AG08395 (cell line): ENCODE results near the gene RAB3IL1.

Experiments used
- DNase-seq: peaks from one replicate; pipeline ENCODE4 v3.0.0; 2012; ENCODE audit warnings: mixed read lengths, low spot score

RAB3IL1 gene

DNA sequence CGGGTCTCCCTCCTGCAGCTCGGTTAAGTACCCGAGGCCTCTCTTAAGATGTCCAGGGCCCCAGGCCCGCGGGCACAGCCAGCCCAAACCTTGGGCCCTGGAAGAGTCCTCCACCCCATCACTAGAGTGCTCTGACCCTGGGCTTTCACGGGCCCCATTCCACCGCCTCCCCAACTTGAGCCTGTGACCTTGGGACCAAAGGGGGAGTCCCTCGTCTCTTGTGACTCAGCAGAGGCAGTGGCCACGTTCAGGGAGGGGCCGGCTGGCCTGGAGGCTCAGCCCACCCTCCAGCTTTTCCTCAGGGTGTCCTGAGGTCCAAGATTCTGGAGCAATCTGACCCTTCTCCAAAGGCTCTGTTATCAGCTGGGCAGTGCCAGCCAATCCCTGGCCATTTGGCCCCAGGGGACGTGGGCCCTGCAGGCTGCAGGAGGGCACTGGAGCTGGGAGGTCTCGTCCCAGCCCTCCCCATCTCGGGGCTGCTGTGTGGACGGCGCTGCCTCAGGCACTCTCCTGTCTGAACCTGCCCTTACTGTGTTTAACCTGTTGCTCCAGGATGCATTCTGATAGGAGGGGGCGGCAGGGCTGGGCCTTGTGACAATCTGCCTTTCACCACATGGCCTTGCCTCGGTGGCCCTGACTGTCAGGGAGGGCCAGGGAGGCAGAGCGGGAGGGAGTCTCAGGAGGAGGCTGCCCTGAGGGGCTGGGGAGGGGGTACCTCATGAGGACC, 51.0 kb downstream of the RAB3IL1 start:
- DNase-seq: no peak

DNA sequence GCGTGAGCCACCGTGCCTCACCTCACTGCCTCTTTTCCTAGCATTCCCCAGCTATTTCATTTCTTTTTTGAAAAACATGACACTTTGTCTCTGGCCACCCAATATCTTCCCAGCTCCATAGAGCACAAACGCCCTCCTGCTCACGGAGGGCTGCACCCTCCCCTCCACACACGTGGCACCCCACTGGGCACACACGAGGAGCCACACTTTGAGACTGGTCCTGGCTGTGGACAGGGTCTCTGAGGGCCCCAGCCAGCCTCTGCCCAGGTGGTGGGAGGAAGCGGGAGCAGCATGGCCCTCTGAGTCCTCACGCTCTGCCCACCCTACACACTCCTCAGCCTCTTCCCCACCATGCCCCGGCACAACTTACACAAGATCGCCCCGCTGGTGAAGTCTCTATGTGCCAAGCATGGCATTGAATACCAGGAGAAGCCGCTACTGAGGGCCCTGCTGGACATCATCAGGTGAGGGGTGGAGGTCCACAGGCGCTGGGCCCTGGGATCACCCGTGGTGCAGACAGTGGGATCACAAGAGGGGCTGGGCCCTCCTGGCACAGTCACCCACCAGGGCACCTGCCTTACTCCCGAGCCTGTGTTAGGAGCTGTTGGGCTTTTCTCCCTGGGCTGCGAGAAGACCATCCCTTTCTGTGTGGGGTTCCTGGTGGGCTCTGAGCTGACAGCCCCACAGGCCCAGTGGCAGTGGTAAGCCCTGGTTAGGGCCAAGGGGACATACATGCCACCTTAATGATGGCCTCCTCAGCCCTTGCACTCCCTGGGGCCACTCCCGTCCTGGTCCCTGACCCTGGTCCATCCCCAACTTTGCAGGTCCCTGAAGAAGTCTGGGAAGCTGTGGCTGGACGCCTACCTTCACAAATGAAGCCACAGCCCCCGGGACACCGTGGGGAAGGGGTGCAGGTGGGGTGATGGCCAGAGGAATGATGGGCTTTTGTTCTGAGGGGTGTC, 52.3 kb downstream of the RAB3IL1 start:
- no peak for DNase-seq

DNA sequence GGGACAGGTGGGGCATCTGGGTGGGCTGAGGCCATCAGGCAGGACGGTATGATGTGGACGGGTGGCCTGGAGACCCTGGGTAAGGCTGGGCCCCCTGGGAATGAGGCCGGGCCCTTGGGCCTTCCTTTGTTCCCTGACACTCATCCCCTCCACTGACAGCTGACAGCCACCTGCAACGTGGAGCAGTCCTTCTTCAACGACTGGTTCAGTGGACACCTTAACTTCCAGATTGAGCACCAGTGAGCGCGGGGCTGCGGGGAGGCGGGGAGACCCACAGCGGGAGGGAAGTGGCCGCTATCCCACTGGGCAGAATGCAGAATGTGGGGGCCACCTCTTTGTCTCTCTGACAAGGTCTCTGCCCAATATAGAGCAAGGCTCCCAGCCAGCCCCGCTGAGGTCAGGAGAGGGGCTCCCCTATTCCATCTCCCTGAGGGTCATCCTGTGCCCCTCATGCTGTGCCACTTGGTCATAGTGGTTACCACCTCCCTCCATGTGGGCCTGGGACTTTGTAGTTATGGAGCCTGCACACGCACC, 53.8 kb downstream of the RAB3IL1 start:
- DNase-seq: no peak

DNA sequence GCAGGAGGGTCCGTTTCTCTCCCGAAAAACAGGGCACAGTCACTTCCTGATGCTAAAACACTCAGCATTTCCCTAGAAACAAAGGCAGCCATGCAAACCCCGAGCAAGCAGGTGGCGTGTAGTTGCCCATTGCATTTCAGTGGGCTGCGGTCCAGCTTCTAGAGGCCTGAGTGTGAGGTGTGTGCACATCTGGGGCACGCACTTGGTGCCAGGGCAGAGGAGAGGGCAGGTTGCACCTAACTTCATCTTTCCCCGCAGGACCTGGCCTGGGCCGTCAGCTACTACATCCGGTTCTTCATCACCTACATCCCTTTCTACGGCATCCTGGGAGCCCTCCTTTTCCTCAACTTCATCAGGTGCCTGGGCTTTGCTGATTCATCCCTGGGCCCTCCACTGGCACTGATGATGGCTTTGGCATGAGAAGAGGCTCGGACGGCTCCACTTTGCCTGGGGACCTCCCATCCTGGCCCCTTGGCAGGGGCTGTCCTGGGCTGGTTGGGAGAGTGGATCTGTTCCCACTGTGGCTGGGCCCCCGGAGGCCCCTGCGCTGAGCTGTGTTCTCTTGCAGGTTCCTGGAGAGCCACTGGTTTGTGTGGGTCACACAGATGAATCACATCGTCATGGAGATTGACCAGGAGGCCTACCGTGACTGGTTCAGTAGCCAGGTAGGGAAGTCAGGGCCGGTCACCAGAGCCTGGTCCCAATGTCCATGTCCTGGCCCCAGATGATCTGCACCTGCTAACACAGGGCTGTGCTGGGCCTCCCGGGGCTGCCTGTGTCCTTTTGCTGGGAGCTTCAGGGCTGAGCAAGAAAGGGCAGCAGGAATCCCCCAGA, 54.4 kb downstream of the RAB3IL1 start:
- no peak for DNase-seq

DNA sequence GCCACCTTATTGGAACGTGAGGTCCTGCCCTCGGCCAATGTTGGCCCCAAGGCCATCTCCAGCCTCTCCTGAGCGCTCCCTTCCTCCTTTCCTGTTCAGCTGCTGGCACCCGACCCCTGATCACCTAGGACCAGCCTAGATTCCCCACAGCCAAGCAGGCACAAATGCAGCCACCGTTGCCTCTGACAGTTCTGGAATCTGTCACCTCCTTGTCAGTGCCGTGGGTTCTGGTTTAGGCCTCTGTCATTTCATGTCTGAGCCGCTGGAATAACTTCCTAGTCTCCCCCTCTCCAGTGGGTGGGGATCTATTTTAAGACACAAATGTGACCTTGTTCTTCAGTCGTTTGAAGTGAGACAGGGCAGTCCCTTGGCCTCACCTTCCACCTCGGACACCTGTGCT, 55.7 kb downstream of the RAB3IL1 start:
- DNase-seq: no peak

DNA sequence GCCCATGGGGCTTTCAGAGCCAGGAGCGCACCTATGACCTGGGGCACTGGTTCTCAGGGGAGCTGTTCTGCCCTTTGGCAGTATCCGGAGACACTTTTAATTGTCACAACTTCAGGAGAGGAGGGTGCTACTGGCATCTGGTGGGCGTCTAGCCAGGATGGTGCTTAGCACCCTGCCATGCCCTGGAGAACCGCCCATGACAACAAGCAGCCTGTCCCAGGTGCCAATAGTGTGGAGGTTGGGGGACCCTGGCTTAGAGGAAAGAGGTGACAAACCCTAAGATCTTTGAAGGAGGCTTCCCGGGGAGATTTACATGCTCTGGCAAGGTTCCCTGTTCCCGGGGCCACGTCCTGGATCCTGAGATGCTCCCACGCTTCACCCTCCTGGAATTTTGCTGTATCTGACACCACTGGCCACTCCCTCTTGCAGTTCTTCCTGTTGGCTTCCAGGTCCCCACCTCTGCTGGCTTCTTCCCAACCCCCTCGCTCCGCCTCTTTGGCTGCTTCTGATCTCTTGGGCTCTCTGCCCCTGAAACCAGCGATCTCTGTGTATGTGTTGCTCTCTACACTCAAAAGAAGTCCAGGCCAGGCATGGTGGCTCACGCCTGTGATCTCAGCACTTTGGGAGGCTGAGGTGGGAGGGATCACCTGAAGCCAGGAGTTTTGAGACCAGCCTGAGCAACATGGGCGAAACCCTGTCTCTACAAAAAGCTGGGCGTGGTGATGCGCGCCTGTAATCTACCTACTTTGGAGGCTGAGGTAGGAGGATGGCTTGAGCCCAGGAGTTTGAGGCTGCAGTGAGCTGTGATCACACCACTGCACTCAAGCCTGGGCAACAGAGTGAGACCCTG, 57.1 kb downstream of the RAB3IL1 start:
- DNase-seq: no peak

DNA sequence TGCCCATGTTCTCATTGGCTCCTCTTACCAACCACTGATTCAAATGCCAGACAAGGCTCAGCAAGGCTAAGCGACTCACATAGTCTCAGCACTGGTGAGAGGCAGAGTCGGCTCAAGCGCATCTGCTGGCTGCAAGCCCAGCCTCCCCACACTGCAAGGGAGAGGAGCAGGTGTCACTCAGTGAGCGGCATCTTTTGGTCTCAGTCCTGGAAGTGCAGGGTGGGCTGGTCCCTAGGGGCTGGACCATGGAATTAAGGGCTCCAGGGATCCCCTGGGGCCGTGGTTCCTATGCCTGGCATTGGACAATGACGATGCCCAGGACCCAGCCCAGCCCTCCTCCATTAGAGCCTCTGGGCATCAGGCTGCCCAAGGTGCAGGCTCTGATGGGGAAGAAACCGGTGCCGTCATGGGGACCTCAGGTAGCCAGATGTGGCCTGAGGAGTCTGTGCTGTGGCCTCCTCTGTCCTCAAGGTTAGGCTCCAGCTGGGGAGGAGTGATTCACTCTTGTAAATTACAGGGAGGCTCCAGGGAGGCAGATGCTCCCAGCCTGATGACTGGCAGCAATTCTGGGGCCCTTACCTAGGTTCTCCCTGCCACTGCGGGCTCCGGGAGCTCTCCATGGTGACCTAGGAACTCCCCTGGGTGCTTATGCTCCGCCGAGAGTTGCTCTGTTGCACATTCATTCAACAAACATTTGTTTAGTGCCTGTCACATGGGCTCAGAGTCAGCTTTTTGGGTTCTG, 61.3 kb downstream of the RAB3IL1 start:
- DNase-seq: no peak

DNA sequence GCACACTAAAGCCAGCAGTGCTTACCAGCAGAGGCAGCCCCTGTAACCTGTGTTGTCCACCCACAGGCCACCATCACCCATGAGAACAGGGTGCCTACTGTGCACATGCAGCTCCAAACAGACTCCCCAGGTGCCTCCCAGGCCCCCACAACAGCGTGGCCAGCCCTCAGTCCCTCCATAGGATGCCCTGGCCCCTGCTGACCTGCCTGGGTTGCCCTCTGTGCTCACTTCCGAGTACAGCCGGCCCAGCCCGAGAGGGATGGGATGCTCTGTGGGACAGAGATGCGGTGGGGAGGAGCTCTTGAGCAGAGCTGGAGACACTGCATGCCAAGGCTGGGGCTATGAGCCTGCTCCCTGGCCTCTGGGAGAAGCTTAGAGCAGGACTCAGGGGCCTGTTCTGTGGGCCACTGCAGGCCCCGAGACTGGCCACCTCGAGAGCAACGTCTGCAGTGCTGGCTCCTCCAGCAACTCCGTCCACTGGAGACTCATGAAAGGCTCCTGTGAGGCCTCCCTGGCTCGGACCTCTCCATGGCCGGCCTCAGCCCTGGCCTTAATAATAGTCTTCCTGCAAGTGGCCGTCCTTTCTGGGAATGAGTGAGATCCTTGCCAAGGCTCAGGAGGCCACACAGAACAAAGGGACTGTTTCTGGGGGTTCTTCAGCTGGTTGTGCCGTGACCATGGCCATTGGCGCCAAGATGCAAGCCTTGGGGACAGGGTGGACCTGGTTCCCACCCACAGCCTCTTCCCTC, 62.2 kb downstream of the RAB3IL1 start:
- no peak for DNase-seq

DNA sequence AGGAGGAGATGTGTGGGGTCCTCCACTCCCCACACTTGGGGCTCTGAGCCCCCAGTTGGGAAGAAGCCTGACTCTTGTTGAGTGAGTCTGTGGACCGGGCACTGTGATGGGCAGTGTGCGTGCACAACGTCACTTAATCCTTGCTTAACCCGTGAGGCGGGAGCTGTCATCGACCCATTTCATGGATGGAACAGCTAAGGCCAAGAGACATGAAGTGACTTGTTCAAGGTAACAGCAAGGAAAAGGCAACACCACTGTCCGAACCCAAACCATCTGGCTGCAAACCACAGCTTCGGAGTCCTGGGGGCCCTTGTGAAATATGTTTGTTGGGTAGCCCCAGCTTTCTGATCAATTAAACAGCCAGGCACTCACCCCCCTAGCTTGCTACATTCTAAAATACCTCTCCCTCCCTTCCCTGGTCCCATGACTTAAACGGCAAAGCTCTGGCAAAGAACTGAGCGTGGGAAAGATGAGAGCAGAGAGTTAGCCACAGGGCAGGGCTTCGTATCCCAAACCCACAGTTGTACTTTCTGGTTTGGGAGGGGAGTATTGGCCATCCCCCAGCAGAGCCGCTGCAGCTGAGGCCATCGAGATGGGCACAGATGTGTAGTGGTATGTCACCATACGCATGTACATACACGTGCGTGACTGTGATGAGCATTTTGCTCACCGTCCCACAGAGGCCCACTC, 63.0 kb downstream of the RAB3IL1 start:
- DNase-seq: no peak

DNA sequence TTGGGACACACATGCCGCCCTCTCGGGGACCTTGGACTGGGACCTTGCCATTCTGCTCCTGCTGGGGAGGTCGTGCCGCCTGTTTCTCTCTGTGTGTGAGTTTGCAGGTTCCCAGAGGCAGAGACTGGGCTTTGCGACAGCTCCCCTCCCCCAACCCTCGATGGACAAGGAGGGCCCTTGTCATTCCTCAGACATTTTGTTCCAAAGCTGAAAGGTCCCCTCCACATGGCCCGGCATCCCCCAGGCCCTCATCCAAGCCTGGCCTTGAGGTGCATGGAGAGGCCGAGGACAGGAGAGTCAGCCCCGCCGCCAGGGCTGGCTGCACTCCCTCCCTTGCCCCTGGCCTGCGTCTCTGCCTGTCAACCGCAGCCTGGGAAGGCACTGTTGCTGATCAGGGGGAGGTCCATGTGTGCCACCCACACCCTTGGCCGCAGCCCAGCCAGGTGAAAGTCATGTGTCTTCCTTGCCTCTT, 63.6 kb downstream of the RAB3IL1 start:
- no peak for DNase-seq

DNA sequence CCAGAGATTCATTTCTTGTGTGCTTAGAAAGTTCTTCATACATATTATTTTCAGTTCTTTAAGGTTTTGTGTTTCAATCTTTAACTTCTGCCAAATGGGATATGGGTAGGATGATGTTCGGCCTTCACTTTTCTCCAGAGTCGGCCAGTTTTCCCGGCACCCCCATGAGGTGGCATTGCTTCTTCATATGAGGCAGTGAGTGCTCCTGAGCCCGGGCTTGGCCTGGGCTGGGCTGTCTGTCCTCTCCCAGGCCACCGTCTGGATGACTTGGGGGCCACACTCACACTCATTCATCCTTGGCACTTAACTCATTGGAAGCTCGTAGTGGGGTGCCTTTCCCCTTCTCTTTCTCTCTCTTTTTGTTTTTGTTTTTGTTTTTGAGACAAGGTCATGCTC, 65.5 kb downstream of the RAB3IL1 start:
- no peak for DNase-seq

DNA sequence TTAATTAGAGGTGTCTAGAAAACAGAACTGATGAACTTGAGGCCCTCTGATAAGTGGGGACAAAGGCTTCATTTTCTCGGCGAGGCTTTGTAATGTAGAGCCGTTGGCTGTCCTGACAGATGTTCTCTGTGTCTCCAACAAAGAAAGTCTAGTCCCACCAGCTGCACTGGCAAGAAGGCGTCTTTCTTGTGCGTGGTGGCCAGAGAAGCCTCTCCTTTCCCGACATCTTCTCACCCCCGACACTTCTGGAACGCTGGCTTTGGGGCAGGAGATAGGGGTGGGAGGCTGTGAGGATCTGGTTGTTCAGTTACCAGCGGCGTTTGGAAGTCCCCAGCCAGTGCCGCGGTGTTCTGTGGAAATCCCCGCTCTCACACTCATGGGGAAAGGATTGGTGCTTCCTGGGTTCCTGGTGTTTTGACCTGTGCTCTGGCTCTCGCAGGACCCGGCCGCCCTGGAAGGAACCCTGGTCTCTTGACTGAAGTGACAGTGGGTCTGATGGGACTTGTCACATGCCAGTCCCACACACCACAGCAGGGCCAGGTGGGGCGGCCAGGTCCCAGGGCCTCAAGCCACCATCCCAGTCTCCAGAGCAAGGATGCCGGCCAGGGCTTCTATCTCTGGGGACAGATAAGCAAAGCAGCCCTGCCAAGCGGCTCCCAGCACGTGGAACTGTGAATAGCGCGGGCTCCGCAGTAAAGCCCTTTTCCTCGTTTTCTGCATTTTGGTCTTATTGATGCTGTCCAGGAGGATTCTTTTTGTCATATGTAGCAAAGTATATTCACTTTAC, 66.1 kb downstream of the RAB3IL1 start:
- no peak for DNase-seq

DNA sequence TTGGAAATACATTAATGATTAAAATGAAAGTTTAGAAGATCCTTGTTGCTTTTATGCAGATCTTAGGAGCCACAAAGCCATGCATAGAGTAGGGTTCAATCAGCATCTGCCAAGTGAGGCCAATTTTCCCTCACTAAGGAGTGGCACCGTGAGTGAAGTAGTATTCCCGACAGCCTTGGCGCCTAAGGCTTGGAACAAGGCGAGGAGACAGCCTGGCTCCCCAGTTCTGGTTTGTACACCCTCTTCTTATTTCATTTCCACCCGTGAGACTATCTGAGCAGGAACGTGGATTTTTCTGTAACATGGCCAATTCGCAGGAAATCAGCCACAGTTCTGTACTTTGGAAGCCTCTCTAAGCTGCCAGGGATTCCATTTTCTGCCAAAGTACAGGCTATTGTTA, 66.7 kb downstream of the RAB3IL1 start:
- DNase-seq: no peak

DNA sequence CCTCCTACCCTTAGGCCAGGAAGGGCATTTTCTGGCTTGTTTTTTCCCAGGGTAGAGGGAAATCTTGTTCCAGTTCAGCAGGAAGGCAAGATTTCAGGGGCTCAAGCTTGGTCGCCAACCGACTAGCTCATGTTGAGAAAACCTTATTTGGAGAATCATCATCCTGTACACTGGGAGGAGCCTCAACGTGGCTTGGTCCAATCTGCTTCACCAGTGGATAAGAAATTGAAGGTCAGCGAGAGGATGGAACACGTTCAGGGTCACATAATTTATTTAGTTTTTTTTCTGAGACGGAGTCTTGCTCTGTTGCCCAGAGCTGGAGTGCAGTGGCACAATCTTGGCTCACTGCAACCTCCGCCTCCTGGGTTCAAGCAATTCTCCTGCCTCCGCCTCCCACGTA, 68.7 kb downstream of the RAB3IL1 start:
- no peak for DNase-seq

DNA sequence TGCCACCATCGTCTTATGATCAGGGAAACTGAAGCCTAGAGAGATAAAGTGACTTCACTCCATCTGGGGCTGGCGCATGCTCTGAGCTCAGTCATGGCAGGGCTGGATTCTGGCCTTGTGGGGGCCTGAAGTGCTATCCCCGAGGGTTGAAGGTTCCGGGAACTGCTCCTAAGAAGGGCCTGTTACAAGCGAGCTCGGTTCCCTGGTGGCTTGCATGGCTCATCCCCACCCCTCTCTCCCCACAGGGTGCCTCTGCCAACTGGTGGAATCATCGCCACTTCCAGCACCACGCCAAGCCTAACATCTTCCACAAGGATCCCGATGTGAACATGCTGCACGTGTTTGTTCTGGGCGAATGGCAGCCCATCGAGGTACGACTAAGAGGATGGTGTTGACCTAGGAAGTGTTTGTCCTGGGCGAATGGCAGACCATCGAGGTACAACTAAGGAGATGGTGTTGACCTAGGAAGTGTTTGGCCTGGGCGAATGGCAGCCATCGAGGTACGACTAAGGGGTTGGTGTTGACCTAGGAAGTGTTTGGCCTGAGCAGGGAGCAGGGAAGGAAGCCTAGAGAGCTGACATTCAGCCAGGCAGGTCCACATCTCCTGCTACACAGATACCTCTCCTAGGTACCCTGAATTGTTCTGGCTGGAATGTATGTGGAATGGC, 69.3 kb downstream of the RAB3IL1 start:
- DNase-seq: no peak
